OCI-LY1 (cell line): ENCODE data around the gene ARFIP1.
A peak's percentile ranks its signal among the peaks of the same experiment; 100 is the strongest.

Experiments
- H2AFZ ChIP-seq: fragments of 200-600 bp; sonication (generic), shearing (Covaris generic); 2 replicates; pipeline ENCODE4 v1.6.0; 2014; ENCODE audit warnings: antibody characterized with exemption, mild to moderate bottlenecking, low read length
- H3F3A ChIP-seq: fragments of 200-600 bp; sonication (generic), shearing (Covaris generic); 2 replicates; pipeline ENCODE4 v1.6.0; 2014; ENCODE audit warnings: mild to moderate bottlenecking, antibody characterized with exemption, low read length, moderate library complexity; ENCODE audit not compliant: insufficient read depth
- H3K27ac ChIP-seq: fragments of 200-600 bp; sonication (generic); 2 replicates; pipeline ENCODE4 v1.5.1; 2014; ENCODE audit warnings: low read length, mixed run types, mild to moderate bottlenecking, low read depth; ENCODE audit not compliant: poor library complexity, severe bottlenecking
- H3K27me3 ChIP-seq: fragments of 200-600 bp; sonication (generic); 2 replicates; pipeline ENCODE4 v1.6.0; 2014; ENCODE audit warnings: antibody characterized with exemption, mild to moderate bottlenecking, low read length, moderate library complexity; ENCODE audit not compliant: insufficient read depth
- H3K36me3 ChIP-seq: fragments of 200-600 bp; sonication (generic); 2 replicates; pipeline ENCODE4 v1.6.1; 2014; ENCODE audit warnings: mild to moderate bottlenecking, antibody characterized with exemption, low read length, moderate library complexity, mixed read lengths; ENCODE audit not compliant: insufficient read depth
- H3K4me1 ChIP-seq: fragments of 200-600 bp; sonication (generic); 2 replicates; pipeline ENCODE4 v1.5.1; 2014; ENCODE audit warnings: mild to moderate bottlenecking, low read length, moderate library complexity; ENCODE audit not compliant: insufficient read depth, severe bottlenecking
- H3K4me2 ChIP-seq: fragments of 200-600 bp; sonication (generic), shearing (Covaris generic); 2 replicates; pipeline ENCODE4 v1.6.1; 2014; ENCODE audit warnings: low read length
- H3K4me3 ChIP-seq: fragments of 200-600 bp; sonication (generic); 2 replicates; pipeline ENCODE4 v1.5.1; 2014; ENCODE audit warnings: low read length, low read depth, mild to moderate bottlenecking, mixed read lengths; ENCODE audit not compliant: poor library complexity, severe bottlenecking
- H3K79me2 ChIP-seq: fragments of 200-600 bp; shearing (Covaris generic); 2 replicates; pipeline ENCODE4 v1.6.1; 2016; ENCODE audit warnings: mixed run types, low read length, mixed read lengths; ENCODE audit not compliant: insufficient read depth
- H3K9ac ChIP-seq: fragments of 200-600 bp; sonication (generic), shearing (Covaris generic); 2 replicates; pipeline ENCODE4 v1.6.1; 2014; ENCODE audit warnings: mild to moderate bottlenecking, low read length, mixed read lengths
- H3K9me2 ChIP-seq: fragments of 200-600 bp; sonication (generic), shearing (Covaris generic); 2 replicates; pipeline ENCODE4 v1.6.1; 2014; ENCODE audit warnings: low read depth, mild to moderate bottlenecking, low read length, mixed read lengths
- H3K9me3 ChIP-seq: fragments of 200-600 bp; shearing (Covaris generic); 2 replicates; pipeline ENCODE4 v1.6.1; 2014; ENCODE audit warnings: low read length, mixed read lengths
- H4K20me1 ChIP-seq: fragments of 200-600 bp; sonication (generic), shearing (Covaris generic); 2 replicates; pipeline ENCODE4 v1.6.0; 2016; ENCODE audit warnings: mild to moderate bottlenecking, low read length; ENCODE audit not compliant: insufficient read depth
- EZH2 ChIP-seq: fragments of 200-600 bp; sonication (generic), shearing (Covaris generic); IDR thresholded peaks from 2 replicates; pipeline ENCODE4 v1.8.0; 2017; ENCODE audit warnings: borderline replicate concordance, mixed run types, mild to moderate bottlenecking, antibody characterized with exemption, low read length, moderate library complexity, mixed read lengths
- TF ChIP-seq, protein P1 (sequence below): fragments of 200-600 bp; sonication (generic), shearing (Covaris generic); IDR thresholded peaks from 2 replicates; pipeline ENCODE4 v1.5.1; 2017; ENCODE audit warnings: mild to moderate bottlenecking, antibody characterized with exemption, low read length, moderate library complexity, mixed read lengths

ARFIP1 gene

GRCh38 chr4:152936446-152937335 lies 156.9 kb downstream of the ARFIP1 start:
- H3K9ac ChIP-seq, result no peak overlapping the region
- no peaks in the 10 kb centered on the region for H3K9me3 ChIP-seq
- H3K79me2 ChIP-seq, result no peaks in the 10 kb centered on the region
- H3F3A ChIP-seq, result no peaks in the 10 kb centered on the region
- H3K4me2 ChIP-seq, result peak overlapping the region; percentile 58
- H2AFZ ChIP-seq, result no peak overlapping the region
- H3K4me1 ChIP-seq, result no peaks in the 10 kb centered on the region
- no peaks in the 10 kb centered on the region for H3K9me2 ChIP-seq
- H3K36me3 ChIP-seq, result no peaks in the 10 kb centered on the region
- no peak overlapping the region for H3K27ac ChIP-seq
- no peaks in the 10 kb centered on the region; the same call in 1 of the 2 replicates for H3K27me3 ChIP-seq
- H3K4me3 ChIP-seq, result peak overlapping the region; percentile 35
- TF ChIP-seq, protein P1, sequence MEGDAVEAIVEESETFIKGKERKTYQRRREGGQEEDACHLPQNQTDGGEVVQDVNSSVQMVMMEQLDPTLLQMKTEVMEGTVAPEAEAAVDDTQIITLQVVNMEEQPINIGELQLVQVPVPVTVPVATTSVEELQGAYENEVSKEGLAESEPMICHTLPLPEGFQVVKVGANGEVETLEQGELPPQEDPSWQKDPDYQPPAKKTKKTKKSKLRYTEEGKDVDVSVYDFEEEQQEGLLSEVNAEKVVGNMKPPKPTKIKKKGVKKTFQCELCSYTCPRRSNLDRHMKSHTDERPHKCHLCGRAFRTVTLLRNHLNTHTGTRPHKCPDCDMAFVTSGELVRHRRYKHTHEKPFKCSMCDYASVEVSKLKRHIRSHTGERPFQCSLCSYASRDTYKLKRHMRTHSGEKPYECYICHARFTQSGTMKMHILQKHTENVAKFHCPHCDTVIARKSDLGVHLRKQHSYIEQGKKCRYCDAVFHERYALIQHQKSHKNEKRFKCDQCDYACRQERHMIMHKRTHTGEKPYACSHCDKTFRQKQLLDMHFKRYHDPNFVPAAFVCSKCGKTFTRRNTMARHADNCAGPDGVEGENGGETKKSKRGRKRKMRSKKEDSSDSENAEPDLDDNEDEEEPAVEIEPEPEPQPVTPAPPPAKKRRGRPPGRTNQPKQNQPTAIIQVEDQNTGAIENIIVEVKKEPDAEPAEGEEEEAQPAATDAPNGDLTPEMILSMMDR, result no peak
- TF ChIP-seq EZH2, result no peak
- H4K20me1 ChIP-seq, result no peaks in the 10 kb centered on the region

- H3K4me1 ChIP-seq, result no peaks in the 10 kb centered on the region
- H3K9me3 ChIP-seq, result no peaks in the 10 kb centered on the region
- peak overlapping the region; percentile 58 for H3K4me2 ChIP-seq
- TF ChIP-seq, protein P1, result no peak
- no peak for TF ChIP-seq EZH2
- H3K27me3 ChIP-seq, result no peaks in the 10 kb centered on the region; the same call in 1 of the 2 replicates
- no peaks in the 10 kb centered on the region for H4K20me1 ChIP-seq
- no peak overlapping the region for H2AFZ ChIP-seq
- peak overlapping the region; percentile 35 for H3K4me3 ChIP-seq
- no peaks in the 10 kb centered on the region for H3K36me3 ChIP-seq
- H3K79me2 ChIP-seq, result no peaks in the 10 kb centered on the region
- H3K9ac ChIP-seq, result no peak overlapping the region
- H3K9me2 ChIP-seq, result no peaks in the 10 kb centered on the region
- no peak overlapping the region for H3K27ac ChIP-seq
- no peaks in the 10 kb centered on the region for H3F3A ChIP-seq
Observed at GRCh38 chr4:152937336-152938236, 157.8 kb downstream of the ARFIP1 start.

DNA sequence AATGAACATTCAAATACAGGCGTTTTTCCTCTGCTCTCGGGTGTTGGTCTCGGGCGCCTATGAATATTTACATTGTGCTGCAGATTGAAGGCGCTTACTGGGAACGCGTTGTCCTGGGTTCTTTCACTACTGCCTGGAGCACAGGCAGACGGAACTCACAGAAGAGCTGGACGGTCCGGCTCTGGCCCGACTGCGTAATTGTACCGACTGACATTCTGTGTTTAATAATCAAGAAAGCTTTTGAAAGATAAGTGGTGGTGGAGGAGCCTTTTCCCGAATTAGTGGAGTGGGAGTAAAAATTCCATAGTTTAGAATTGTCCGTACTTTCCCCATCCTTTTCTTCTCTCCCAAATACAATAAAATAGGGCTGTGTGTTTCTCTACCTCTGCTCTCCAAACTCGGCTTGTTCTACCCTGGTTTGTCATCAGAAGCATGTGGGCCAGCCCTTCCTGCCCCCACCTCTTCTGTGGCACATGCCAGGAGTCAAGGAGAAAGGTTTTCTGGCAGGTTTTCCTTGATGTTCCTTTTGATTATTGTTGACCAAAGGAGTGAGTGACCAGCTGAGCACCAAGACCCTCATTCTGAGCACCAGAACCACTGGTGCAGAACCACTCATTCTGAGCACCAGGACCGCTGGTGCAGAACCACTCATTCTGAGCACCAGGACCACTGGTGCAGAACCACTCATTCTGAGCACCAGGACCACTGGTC lies 158.6 kb downstream of the ARFIP1 start:
- Histone ChIP-seq H4K20me1 (no peaks in the 10 kb centered on the region), H3K9me3 (no peaks in the 10 kb centered on the region), H3F3A (no peaks in the 10 kb centered on the region), H3K9ac (no peak overlapping the region), H3K36me3 (no peaks in the 10 kb centered on the region), H3K4me1 (no peaks in the 10 kb centered on the region), H3K9me2 (no peaks in the 10 kb centered on the region), H3K27me3 (no peaks in the 10 kb centered on the region; the same call in 1 of the 2 replicates), H3K27ac (no peak overlapping the region), H3K4me3 (no peak overlapping the region), H3K79me2 (no peaks in the 10 kb centered on the region), H3K4me2 (no peak overlapping the region), H2AFZ (no peak overlapping the region)
- TF ChIP-seq, protein P1, result no peak
- TF ChIP-seq EZH2, result no peak
